ENCODE results near the gene PPFIA1.

PPFIA1 gene

GRCh38 chr11:70353329-70353728 is 82.8 kb downstream of the PPFIA1 start:
- no peak for TF ChIP-seq EZH2phosphoT487 (conservative IDR thresholded peaks at IDR 0.05; ENCODE audit: low read length)
- no peak for TF ChIP-seq CTCF (IDR thresholded peaks at IDR 0.05; ENCODE audit: insufficient read depth, low read length, poor library complexity, severe bottlenecking)
- Histone ChIP-seq H3K36me3 (ENCODE audit: low read length) (peaks cover 9% of the 10 kb centered on the region; the same call in 1 of the 2 replicates), H3K79me2 (ENCODE audit: insufficient read depth, low read length) (no peaks in the 10 kb centered on the region), H3K9me2 (replicated peaks; ENCODE audit: insufficient read depth, low read length) (no peaks in the 10 kb centered on the region), H3F3A (ENCODE audit: insufficient read depth) (no peaks in the 10 kb centered on the region), H2AFZ (ENCODE audit: low read depth, low read length, severe bottlenecking) (no peak overlapping the region), H3K27ac (ENCODE audit: low read depth, low read length) (no peak overlapping the region), H3K9ac (ENCODE audit: low read length) (no peak overlapping the region), H3K27me3 (ENCODE audit: low read length) (no peaks in the 10 kb centered on the region), H3K4me2 (ENCODE audit: low read depth, low read length, poor library complexity, severe bottlenecking) (no peak overlapping the region), H4K20me1 (ENCODE audit: low read depth, low read length) (no peaks in the 10 kb centered on the region), H3K9me3 (ENCODE audit: insufficient read depth, low read length) (no peaks in the 10 kb centered on the region), H3K4me3 (ENCODE audit: insufficient read depth, low read length, poor library complexity, severe bottlenecking) (no peak overlapping the region)

GRCh38 chr11:70353900-70354568 is 83.5 kb downstream of the PPFIA1 start:
- Histone ChIP-seq H3F3A (ENCODE audit: insufficient read depth) (no peaks in the 10 kb centered on the region), H3K36me3 (ENCODE audit: low read length) (peaks cover 9% of the 10 kb centered on the region; the same call in 1 of the 2 replicates), H3K9me2 (replicated peaks; ENCODE audit: insufficient read depth, low read length) (no peaks in the 10 kb centered on the region), H4K20me1 (ENCODE audit: low read depth, low read length) (no peaks in the 10 kb centered on the region), H3K27me3 (ENCODE audit: low read length) (no peaks in the 10 kb centered on the region), H3K79me2 (ENCODE audit: insufficient read depth, low read length) (no peaks in the 10 kb centered on the region), H3K27ac (ENCODE audit: low read depth, low read length) (no peak overlapping the region), H3K4me3 (ENCODE audit: insufficient read depth, low read length, poor library complexity, severe bottlenecking) (no peak overlapping the region), H3K4me2 (ENCODE audit: low read depth, low read length, poor library complexity, severe bottlenecking) (no peak overlapping the region), H2AFZ (ENCODE audit: low read depth, low read length, severe bottlenecking) (no peak overlapping the region), H3K9ac (ENCODE audit: low read length) (no peak overlapping the region), H3K9me3 (ENCODE audit: insufficient read depth, low read length) (no peaks in the 10 kb centered on the region)
- TF ChIP-seq EZH2phosphoT487 (conservative IDR thresholded peaks at IDR 0.05; ENCODE audit: low read length), result no peak
- no peak for TF ChIP-seq CTCF (IDR thresholded peaks at IDR 0.05; ENCODE audit: insufficient read depth, low read length, poor library complexity, severe bottlenecking)

GRCh38 chr11:70354629-70355028 is 84.1 kb downstream of the PPFIA1 start:
- TF ChIP-seq CTCF (IDR thresholded peaks at IDR 0.05; ENCODE audit: insufficient read depth, low read length, poor library complexity, severe bottlenecking), result no peak
- Histone ChIP-seq H3F3A (ENCODE audit: insufficient read depth) (no peaks in the 10 kb centered on the region), H2AFZ (ENCODE audit: low read depth, low read length, severe bottlenecking) (no peak overlapping the region), H3K9ac (ENCODE audit: low read length) (no peak overlapping the region), H3K4me2 (ENCODE audit: low read depth, low read length, poor library complexity, severe bottlenecking) (no peak overlapping the region), H3K9me2 (replicated peaks; ENCODE audit: insufficient read depth, low read length) (no peaks in the 10 kb centered on the region), H4K20me1 (ENCODE audit: low read depth, low read length) (no peaks in the 10 kb centered on the region), H3K27me3 (ENCODE audit: low read length) (no peaks in the 10 kb centered on the region), H3K36me3 (ENCODE audit: low read length) (peaks cover 9% of the 10 kb centered on the region; the same call in 1 of the 2 replicates), H3K27ac (ENCODE audit: low read depth, low read length) (no peak overlapping the region), H3K79me2 (ENCODE audit: insufficient read depth, low read length) (no peaks in the 10 kb centered on the region), H3K4me3 (ENCODE audit: insufficient read depth, low read length, poor library complexity, severe bottlenecking) (no peak overlapping the region), H3K9me3 (ENCODE audit: insufficient read depth, low read length) (no peaks in the 10 kb centered on the region)
